GM21737 (cell line): ENCODE data around the gene WAC.

Experiments used
- ATAC-seq: cut with Tn5 transposase; IDR thresholded peaks from one replicate; pipeline ENCODE4 v1.9.1; 2021; ENCODE audit warnings: mild to moderate bottlenecking, moderate library complexity; ENCODE audit not compliant: unreplicated experiment

Gene WAC

GRCh38 chr10:28661035-28661434 is 128.1 kb downstream of the WAC start:
- no peak for ATAC-seq

GRCh38 chr10:28663576-28664368 is 130.9 kb downstream of the WAC start:
- peak; percentile 83 for ATAC-seq

- no peak for ATAC-seq
Observed at GRCh38 chr10:28664369-28664740, 131.4 kb downstream of the WAC start.

GRCh38 chr10:28666751-28667467 is 134.0 kb downstream of the WAC start:
- no peak for ATAC-seq

GRCh38 chr10:28668363-28669226 is 135.7 kb downstream of the WAC start:
- no peak for ATAC-seq

GRCh38 chr10:28669227-28670173 is 136.6 kb downstream of the WAC start:
- no peak for ATAC-seq
